GOT3 (cell line): Measurements from ENCODE around the gene ACSF3.
"Not testable (repeated sequence)": the region's sequence is repeated elsewhere in the genome, so short reads cannot be mapped to it uniquely, and the experiment has no call there.

ENCODE experiments used
- DNase-seq: peaks from one replicate; lab custom pipeline; 2025; ENCODE audit warnings: mixed read lengths; lab: John Stamatoyannopoulos, UW

The ACSF3 gene

DNA sequence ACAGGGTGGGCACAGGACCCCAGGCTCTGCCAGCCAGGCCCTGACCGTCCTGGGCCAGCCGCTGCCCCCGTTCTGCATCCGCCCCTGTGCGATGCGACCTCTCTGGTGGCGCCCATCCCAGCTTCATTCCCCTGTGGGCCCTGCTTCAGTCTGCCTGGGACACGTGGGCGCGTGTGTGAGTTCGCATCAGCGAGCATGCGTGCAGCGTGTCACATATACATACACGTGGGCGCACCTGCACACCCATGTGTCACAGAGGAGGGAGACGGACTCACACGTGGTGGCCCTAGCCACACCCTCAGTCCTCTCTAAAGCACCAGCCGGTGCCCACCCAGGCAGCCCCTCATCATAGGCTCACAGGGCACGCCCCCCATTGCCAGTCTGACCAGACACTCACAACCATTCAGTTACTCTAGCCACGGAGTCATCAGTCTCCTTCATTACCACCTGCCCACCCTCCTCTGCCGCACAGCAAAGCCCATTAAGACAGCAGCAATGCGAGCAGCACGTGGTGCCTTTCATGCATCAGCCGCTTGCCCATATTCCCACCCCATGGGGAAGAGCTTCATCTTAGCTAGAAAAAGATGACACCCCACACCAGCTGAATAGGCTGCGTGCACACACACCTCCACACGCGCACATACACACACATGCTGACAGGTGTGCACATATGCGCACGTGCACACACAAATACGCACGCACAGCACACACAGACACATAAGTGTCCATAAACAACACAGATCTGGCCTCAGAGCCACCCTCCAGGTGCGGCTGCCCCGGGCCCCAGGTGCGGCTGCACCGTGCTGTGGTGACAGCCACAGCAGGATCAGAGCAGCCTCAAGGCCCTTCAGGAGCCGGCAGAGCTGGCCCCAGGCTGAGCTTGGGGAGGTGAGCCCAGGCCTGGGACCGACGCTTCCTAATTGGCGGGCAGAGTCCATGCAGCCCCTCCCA is 68.4 kb downstream of the ACSF3 start:
- DNase-seq = no peak

DNA sequence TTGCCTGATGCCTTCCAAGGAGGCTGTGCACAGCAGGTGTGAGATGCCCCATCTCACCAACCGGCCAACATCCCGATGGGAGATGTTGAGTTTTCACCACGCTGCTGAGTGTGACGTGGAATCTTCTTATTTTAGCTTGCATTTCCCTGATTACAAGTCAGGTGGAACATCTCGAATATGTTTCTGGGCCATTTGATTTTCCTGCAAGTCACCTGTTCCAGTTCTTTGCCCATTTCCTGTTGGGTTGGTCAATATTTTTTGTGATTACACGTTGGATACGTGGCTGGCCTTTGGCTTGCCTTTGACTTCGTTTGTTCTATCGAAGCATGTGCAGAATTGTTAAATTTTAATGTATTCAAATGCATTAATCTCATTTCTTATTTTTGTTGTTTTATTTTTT is 69.6 kb downstream of the ACSF3 start:
- DNase-seq = no peak

GRCh38 chr16:89164436-89164835 is 70.8 kb downstream of the ACSF3 start:
- no peak for DNase-seq

DNA sequence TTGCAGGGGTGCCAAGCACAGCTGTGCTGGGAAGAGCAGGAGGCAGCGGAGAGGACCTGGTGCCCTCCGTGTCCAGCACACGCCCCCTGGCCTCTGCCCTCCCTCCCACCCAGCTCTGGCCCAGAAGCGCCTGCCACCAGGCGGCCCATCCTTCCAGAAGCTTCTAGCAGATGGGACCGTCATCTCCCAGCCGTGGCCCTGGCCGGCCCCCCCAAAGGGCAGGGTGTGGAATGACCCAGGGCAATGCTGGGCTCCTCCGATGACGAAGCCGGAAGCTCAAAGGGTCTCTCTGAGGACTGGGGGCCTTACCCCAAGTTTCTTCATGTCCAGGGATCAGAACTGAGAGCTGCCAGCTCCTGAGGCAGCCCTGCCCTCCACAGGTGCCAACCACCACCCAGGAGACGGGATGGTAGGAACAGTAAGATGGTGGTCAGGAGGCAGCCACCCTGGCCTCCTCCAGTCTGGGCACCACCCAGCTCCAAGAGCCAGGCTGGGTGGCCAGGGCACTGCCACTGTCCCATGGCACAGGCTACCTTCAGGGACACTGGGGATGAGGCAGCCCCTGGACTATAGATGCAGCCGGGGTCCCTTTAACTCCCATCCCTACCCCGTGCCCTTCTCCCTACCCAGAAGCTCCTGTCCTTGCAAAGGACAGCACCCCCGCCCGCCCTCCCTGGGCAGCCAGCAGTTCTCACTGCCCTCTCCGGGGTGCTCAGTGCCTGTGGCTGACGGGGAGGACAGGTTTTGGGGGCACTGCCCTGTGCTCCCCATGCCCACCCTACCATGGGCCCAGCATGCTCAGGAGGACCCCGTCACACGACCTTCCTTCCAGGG is 71.4 kb downstream of the ACSF3 start:
- no peak for DNase-seq

DNA sequence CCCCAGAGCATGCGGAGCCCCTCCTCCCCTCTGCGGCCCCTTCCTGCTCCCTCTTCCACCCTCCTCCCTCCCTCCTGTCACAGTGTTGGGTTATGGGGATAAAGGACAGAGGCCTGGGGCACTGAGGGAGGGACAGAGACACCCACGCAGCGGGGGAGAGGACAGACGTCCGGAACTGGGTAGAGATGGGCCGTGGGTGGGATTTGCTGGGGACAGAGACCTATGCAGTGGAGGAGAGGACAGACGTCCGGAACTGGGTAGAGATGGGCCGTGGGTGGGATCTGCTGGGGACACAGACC is 72.0 kb downstream of the ACSF3 start:
- not testable (repeated sequence) for DNase-seq

GRCh38 chr16:89166696-89167424 is 73.2 kb downstream of the ACSF3 start:
- DNase-seq = no peak

DNA sequence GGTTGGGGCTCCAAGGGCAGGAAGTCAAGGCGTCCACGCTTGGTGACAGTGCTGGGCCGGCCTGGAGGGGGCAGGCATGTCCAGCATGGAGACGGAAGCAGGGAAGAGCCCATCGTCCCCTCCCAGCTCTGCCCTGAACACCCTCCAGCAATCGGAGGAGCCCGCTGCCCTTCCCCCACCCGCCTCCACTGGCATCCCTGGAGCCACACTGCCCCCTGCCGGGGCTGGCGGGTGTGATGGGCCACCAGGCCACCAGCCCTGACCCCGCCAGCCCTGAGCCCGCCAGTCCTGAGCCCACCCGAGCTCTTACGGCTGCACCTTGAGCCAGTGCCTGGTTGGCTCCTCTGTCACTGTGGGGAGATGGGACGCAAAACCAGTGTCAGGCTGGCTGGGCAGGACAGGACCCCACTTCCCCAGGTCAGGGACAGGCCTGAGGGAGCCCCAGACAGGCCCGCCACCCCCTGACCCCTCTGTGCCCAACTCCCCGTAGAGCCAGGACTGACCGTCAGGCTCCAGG is 73.8 kb downstream of the ACSF3 start:
- DNase-seq = no peak

DNA sequence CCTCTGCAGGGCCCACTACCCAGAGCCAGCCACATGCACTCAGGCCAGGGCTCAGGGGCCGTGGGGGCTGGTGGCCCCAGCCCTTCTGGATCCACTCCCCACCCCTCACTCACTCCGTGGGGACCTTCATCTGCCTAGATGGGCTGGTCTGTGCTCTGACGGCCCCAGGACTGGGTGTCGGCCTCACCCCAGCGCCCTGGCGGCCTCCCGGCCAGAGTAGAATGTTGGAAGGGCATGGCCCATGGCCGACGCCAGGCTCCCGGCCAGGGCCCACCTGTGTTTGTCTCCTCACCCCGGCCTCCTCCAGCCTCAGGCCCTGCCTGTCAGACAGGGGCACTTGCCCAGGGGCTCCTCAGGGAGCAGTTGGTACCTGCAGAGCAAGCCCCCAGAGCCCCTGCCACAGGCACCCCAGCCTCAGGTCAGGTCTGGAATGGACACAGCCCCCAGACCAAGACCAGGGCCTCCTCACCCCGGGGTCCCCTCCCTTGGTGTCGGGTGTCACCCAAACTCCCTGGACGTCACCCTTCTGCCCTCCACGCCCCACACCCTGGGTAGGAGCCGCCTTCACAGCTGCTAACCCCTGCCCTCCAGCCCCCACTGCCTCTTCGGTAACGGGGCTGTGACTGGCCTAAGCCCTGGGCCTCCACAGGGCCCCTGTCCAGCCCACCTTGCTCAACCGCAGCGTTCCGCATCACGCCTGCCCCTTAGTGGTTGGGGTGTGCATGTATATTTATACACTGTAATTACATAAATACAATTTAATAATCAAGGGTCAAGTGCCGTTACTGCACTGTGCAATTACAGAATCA is 74.9 kb downstream of the ACSF3 start:
- DNase-seq = no peak

DNA sequence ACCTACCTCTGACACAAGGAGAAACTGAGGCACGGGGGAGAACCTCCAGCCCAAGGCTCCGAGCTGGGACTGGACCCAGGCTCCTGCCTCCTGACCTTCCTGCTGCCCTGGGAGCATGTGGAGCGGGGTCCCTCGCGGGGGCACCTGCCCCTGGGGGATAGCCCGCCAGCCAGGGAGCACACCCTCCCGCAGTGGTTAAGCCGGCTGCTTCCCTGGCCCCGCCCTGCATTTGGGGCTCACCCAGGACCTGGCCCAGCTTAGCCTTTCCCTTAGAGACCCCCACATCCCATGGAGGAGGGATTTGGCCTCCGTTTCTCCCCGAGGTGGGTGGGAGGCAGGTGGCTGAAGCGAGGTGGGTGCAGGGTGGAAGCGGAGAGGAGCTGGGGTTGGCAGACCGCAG is 76.1 kb downstream of the ACSF3 start:
- DNase-seq = no peak

DNA sequence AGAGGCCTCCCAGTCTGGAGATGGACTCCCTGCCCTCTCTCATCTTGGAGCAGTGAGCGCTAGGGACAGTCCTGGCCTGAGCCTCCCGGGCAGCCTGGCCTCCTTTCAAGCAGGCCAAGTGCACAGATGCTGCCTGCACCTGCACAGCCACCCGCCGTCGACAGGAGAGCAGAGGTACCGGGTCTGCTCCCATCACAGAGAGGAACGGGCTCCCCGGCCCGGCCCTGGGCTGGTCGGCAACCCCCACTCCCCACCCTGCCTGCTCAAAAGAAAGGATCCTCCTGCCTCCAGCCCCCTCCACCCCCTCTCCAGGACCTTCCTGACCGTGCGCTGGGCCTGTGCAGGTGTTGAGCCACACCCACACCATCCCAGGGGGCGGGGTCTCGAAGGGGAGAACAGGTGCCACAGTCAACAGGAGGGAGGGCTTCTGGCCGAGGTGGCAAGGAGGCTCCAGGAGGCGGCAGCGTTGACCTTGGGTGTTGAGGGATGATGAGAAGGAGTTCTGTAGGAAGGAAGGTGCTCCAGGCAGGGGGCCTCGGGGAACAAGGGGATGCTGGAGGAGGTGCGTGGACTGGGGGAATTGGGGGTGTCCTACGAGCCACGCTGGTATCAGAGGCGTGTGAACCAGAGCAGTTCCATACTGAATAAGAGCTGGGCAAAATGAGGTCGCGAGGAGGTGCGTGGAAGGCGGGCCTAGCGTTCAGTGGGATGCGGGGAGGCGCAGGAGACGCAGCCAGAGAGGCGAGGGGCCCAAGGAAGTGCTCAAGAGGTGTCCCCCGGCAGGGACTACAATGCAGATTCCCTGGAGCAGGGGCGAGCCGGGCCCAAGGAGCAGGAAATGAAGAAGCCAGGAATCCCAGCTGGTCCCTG is 76.9 kb downstream of the ACSF3 start:
- DNase-seq = no peak

DNA sequence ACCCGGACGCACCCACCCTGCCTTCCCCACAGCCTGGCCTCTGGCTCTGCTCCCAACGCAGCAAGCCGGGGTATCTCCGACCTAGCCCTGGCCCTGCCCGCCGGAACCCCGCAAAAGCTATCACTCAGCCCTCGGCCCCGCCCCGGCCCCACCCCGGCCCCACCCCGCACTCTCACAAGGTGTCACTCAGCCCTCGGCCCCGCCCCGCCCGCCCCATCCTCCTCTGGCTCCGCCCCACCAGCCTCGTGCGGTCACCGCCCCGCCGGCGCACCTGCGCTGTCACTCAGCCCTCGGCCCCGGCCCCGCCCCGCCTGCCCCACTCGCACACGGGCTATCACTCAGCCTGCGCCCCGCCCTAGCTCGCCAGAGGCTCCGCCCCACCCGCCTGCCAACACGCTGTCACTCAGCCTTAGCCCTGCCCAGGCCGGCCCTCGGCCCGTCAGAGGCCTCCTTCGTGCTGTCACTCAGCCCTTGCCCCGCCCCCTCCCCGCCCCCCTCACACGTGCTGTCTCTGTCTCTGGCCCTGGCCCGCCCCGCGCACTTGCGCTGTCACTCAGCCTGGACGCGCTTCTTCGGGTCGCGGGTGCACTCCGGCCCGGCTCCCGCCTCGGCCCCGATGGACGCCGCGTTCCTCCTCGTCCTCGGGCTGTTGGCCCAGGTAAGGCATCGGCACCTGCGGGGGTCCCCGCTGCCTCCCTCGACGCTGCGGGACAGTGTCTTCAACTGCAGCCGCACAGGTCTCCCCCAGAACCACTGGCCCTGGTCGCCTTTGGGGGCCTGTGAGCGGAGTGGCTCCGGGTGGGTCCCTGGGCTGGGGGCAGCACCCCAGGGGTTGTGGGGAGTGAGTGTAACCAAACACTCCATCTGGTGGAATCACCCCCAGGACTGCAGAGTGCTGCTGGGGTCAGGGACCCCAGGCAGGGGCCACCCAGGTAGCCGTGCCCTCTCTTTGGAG is 77.8 kb downstream of the ACSF3 start, which contains the start of gene CDH15:
TSS of gene CDH15 (plus strand) at position 533 of the 955 bp plus-strand sequence. CDS start at position 617, 84 bp downstream.
- no peak for DNase-seq

DNA sequence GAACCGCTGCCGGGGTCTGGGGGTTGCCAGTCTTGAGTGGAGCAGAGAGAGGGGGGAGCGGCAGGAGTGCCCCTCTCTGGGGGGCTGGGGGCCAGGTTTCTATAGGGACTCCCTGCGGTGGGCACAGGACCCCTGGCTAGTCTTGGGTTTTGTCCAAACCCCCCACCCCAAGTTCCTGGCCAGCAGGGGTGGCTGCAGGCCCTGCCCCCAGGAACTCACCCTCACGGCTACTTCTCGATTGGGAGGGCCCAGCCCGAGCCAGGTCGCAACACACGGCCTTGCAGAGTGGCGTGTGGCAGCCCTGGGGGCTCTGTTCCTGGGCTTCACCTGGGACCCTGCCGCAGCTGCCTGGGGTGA is 78.5 kb downstream of the ACSF3 start:
- DNase-seq = no peak

GRCh38 chr16:89172528-89173173 is 79.0 kb downstream of the ACSF3 start:
- no peak for DNase-seq

- DNase-seq = no peak
Observed at GRCh38 chr16:89173174-89173921, 79.7 kb downstream of the ACSF3 start.

DNA sequence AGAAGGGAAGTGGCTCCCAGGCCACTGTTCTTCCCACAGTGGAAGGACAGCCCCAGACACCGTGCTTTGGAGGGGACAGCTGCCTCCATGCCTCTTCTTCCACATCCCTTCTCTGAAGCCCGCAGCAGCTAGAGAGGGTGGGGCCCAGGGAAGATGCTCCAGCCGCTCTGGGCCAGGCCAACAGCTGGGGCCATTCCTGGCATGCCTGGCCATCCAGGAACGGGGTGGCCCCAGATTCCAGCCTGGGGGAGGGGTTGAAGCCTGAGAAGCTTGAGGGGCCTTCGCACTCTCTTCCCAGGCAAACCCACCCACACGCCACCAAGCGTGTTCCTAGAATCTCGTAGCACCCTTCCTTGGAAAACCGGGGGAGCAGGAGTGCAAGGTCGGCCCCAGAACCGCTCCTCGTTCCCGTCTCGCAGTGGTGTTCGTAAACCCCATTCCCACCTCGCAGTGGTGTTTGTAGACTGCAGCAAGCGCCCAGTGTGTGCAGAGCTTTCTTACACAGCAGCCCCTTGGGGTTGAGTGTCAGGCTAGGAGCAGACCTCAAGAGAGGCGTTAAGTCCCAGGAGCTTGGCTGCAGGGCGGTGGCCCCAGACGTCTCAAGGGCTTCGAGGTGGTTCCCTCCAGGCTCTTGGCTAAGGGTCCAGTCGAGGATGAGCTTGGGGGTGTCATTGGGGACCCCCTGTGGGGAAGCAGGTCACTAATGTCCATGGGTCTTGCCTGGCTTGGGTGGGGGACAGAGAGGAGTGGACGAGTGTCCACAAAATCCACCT is 80.6 kb downstream of the ACSF3 start:
- no peak for DNase-seq

- no peak for DNase-seq
Observed at GRCh38 chr16:89174877-89175276, 81.2 kb downstream of the ACSF3 start.
